Fibroblast of the aortic adventitia (primary cell): ENCODE results near the gene SGK1. TPM values are rescaled to one million over a fixed set of nuclear protein-coding genes. Genes with fewer than 3 reads are reported as not detected.

Experiments used
- DNase-seq: peaks from one replicate; pipeline ENCODE4 v3.0.0-alpha.2; 2010; ENCODE audit warnings: low read depth
- H3K4me3 ChIP-seq: 2 replicates; pipeline ENCODE4 v1.5.1; 2011; ENCODE audit warnings: low read depth, mild to moderate bottlenecking, control low read depth, low read length, moderate library complexity
- CTCF ChIP-seq: IDR thresholded peaks from 2 replicates; pipeline ENCODE4 v1.5.1; 2011; ENCODE audit warnings: mild to moderate bottlenecking, low read length, control low read depth, inconsistent platforms; ENCODE audit not compliant: insufficient read depth
- total RNA-seq: library from RNA; depleted of rRNA; stranded (reverse); fragments of >200 nt; gene quantifications from 2 replicates; pipeline ENCODE4 v1.2.3, GENCODE V29; 2012; ENCODE audit warnings: low replicate concordance

The SGK1 gene
- total RNA-seq, 1 donor = 63.2 TPM

- DNase-seq = peak; percentile 46
- TF ChIP-seq CTCF = no peak
Measured at GRCh38 chr6:134172706-134173365, 145.1 kb downstream of the SGK1 start.

GRCh38 chr6:134172020-134172705 lies 145.7 kb downstream of the SGK1 start:
- peak overlapping the region; percentile 66 for H3K4me3 ChIP-seq
- TF ChIP-seq CTCF = no peak
- peak; percentile 57 for DNase-seq

More at GRCh38 chr6:134172706-134173365, 145.1 kb downstream of the SGK1 start:
- H3K4me3 ChIP-seq = peak overlapping the region; percentile 66

- peak overlapping the region; percentile 66 for H3K4me3 ChIP-seq
- DNase-seq = peak; percentile 65
- TF ChIP-seq CTCF = no peak
Measured at GRCh38 chr6:134171517-134171916, 146.4 kb downstream of the SGK1 start.

GRCh38 chr6:134170844-134171243 lies 147.1 kb downstream of the SGK1 start:
- peak; percentile 60 for DNase-seq
- peak overlapping the region; percentile 66 for H3K4me3 ChIP-seq

GRCh38 chr6:134169871-134170486 lies 147.9 kb downstream of the SGK1 start:
- no peak for TF ChIP-seq CTCF
- DNase-seq = peak; percentile 56
- peak overlapping the region; percentile 66 for H3K4me3 ChIP-seq

More at GRCh38 chr6:134170844-134171243, 147.1 kb downstream of the SGK1 start:
- no peak for TF ChIP-seq CTCF

GRCh38 chr6:134168590-134169208 lies 149.2 kb downstream of the SGK1 start:
- no peak overlapping the region for H3K4me3 ChIP-seq
- no peak for TF ChIP-seq CTCF
- peak; percentile 63 for DNase-seq
